WI38 (cell line): ENCODE results near the gene THRB.
A peak's percentile ranks its signal among the peaks of the same experiment; 100 is the strongest.

ENCODE experiments used
- H3K4me3 ChIP-seq: 2 replicates; pipeline ENCODE4 v1.5.1; 2011; ENCODE audit warnings: low read depth, mild to moderate bottlenecking, control low read depth, low read length
- CTCF ChIP-seq: IDR thresholded peaks from 2 replicates; pipeline ENCODE4 v1.5.1; 2012; ENCODE audit warnings: low read depth, mild to moderate bottlenecking, control low read depth, low read length

THRB gene

GRCh38 chr3:24497942-24498341, 3.3 kb upstream of the THRB start:
- no peak overlapping the region for H3K4me3 ChIP-seq
- TF ChIP-seq CTCF: no peak

- TF ChIP-seq CTCF: peak; percentile 39
- no peak overlapping the region for H3K4me3 ChIP-seq
These were observed 2.2 kb upstream of the THRB start for GRCh38 chr3:24496529-24497482.

- H3K4me3 ChIP-seq: peak overlapping the region; percentile 44
- TF ChIP-seq CTCF: no peak
These were observed 810 bp upstream of the THRB start for GRCh38 chr3:24495326-24495994.

GRCh38 chr3:24493746-24494617, 668 bp downstream of the THRB start:
- no peak for TF ChIP-seq CTCF
- peak overlapping the region; percentile 44 for H3K4me3 ChIP-seq

GRCh38 chr3:24492971-24493551, 1.6 kb downstream of the THRB start:
- H3K4me3 ChIP-seq: no peak overlapping the region
- no peak for TF ChIP-seq CTCF

GRCh38 chr3:24490151-24490550, 4.5 kb downstream of the THRB start:
- no peak for TF ChIP-seq CTCF
- H3K4me3 ChIP-seq: no peak overlapping the region
